NCI-H2029 (cell line): ENCODE results near the gene IFITM2.
"Not testable (repeated sequence)": the region's sequence is repeated elsewhere in the genome, so short reads cannot be mapped to it uniquely, and the experiment has no call there.

Experiments used
- DNase-seq: peaks from one replicate; lab custom pipeline; 2025; lab: John Stamatoyannopoulos, UW

Gene IFITM2

GRCh38 chr11:342328-342727 is 34.7 kb downstream of the IFITM2 start:
- DNase-seq, result no peak

- no peak for DNase-seq
These were observed 37.4 kb downstream of the IFITM2 start for GRCh38 chr11:344836-345578.

DNA sequence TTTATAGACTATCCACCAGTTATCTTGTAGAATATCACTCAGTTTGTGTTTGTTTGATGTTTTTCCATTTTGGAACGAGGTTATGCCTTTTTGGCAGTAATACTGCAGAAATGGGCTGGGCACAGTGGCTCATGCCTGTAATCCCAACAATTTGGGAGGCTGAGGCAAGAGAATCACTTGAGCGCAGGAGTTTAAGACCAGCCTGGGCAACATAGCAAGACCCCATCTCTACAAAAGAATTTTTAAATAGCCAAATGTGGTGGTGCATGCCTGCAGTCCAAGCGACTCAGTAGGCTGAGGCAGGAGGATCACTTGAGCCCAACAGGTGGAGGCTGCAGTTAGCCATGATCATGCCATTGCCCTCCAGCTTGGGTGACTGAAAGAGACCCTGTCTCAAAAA is 38.9 kb downstream of the IFITM2 start:
- no peak for DNase-seq

DNA sequence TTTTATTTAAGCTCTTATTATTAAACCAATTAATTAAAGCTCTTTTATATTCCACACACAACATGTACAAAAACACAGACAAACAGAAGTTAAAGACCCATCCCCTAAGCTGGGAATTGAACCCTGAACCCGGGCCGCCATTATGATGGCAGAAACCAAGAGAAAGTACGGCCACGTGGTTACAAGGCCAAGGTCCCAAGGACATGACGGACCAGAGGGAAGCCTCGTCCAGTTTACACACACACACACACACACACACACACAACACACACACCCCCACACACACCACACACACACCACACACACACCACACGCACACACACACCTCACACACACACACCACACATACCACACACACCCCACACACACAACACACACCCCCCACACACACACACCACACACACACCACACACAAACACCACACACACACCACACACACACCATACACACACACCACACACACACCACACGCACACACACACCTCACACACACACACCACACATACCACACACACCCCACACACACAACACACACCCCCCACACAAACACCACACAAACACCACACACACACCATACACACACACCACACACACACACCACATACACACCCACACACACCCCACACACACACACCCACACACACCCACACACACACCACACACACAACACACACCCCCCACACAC is 41.8 kb downstream of the IFITM2 start:
- DNase-seq, result not testable (repeated sequence)

- DNase-seq, result not testable (repeated sequence)
These were observed 42.6 kb downstream of the IFITM2 start for GRCh38 chr11:350033-350722.

GRCh38 chr11:350723-351255 is 43.2 kb downstream of the IFITM2 start:
- no peak for DNase-seq

DNA sequence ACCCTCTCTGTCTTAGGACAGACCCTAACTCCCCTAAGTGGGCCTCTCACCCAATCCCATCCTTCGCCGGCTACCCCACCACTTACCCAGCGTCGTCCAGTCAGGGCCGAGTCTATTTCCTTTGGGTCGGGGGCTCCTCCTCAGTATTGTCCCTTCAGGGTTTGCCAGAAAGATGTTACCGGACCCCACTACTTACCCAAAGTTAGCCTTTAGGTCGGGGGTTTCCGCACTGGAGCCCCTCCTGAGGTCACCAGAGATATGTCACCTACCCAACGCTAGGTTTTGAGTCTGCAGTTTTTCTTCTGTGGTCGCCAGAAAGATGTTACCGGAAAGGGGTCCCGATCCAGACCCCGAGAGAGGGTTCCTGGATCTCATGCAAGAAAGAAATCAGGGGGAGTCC is 43.8 kb downstream of the IFITM2 start:
- no peak for DNase-seq

GRCh38 chr11:352456-353031 is 44.9 kb downstream of the IFITM2 start:
- no peak for DNase-seq

DNA sequence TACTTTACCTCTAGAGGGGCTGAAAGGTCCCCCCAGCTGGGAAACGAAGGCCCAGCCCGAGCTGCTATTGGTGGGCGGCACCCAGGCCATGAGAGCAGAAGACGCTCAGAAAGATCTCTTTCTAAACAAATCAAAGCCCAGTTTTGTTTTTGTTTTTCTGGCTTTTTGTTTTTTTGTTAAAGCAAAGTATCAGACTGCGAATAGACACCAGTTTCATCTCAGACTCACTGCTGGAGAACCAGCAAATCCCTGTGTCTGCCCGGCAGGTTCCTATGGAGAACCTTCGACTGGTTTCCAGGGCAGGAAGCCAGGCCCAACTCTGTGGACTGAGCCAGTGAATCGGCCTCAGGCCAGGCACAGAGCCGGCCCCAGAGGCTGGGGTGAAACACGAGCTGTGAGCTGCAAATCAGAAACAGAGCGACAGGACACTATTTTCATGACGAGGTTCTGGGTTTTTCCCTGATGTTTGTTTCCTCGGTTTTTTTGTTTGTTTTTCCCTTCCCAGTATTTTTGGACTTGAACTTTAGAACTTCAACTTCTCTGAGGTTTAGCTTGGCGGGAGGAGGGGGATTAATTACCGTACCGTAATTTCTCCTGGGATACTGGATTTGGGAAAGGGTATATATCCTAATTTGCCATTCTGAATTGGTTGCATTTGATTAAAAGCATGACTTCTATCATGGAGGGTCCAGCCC is 45.7 kb downstream of the IFITM2 start:
- no peak for DNase-seq

- peak; percentile 57 for DNase-seq
These were observed 48.2 kb downstream of the IFITM2 start for GRCh38 chr11:355581-356458.

DNA sequence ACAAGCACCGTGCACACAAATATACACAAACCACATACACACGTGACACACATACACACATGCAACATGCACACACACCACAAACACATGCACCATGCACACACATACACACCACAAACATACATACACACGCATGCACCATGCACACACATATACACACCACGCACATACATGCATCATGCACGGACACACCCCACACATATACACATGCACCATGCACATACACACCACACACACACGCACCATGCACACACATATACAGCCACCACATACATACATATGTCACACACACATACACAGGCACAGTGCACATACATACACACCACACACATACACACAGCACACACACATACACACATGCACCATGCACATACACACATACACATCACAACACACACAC is 49.0 kb downstream of the IFITM2 start:
- no peak for DNase-seq

DNA sequence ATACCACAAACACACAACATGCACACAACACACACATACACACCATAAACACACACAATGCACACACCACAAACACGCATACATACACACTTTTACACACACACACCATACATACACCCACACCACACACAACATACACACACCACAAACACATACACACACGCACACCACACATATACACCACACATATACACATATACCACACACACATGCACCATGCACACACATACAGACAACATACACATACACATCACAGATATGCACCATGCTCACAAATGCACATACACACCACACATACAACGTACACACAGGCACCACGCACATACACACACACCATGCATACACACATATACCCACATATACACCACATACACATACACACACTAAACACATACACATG is 50.0 kb downstream of the IFITM2 start:
- no peak for DNase-seq

- no peak for DNase-seq
These were observed 50.6 kb downstream of the IFITM2 start for GRCh38 chr11:358129-358800.
